ENCODE data around the gene EIF5B.
"Not testable (repeated sequence)": the region's sequence is repeated elsewhere in the genome, so short reads cannot be mapped to it uniquely, and the experiment has no call there.

EIF5B gene

GRCh38 chr2:99338029-99338585 is 918 bp downstream of the EIF5B start:
- Histone ChIP-seq H3K4me1 (ENCODE audit: control insufficient read depth, insufficient read depth, low read length) (peaks cover 6% of the 10 kb centered on the region), H3K27me3 (ENCODE audit: control insufficient read depth, insufficient read depth, low read length, poor library complexity, severe bottlenecking) (no peaks in the 10 kb centered on the region), H3K27ac (ENCODE audit: insufficient read depth, low read depth, low read length, poor library complexity, severe bottlenecking) (no peak overlapping the region), H3K9me3 (ENCODE audit: control insufficient read depth, low read length) (no peaks in the 10 kb centered on the region), H3K36me3 (ENCODE audit: control insufficient read depth, insufficient read depth, low read length) (peaks cover 2% of the 10 kb centered on the region), H3K4me3 (ENCODE audit: insufficient read depth, low read depth, low read length) (peak overlapping the region; percentile 76)
- 11 to 13% methylated on average over 13 to 17 of the region's 17 CpGs for WGBS, 2 experiments

GRCh38 chr2:99340669-99341236 is 3.6 kb downstream of the EIF5B start:
- WGBS, 2 experiments = 89% methylated on average over 7 of the region's 8 CpGs
- H3K36me3 ChIP-seq (ENCODE audit: control insufficient read depth, insufficient read depth, low read length) = no peaks in the 10 kb centered on the region

GRCh38 chr2:99342536-99342935 is 5.3 kb downstream of the EIF5B start:
- Histone ChIP-seq H3K36me3 (ENCODE audit: control insufficient read depth, insufficient read depth, low read length) (no peaks in the 10 kb centered on the region), H3K4me3 (ENCODE audit: insufficient read depth, low read depth, low read length) (no peak overlapping the region), H3K27me3 (ENCODE audit: control insufficient read depth, insufficient read depth, low read length, poor library complexity, severe bottlenecking) (no peaks in the 10 kb centered on the region), H3K27ac (ENCODE audit: insufficient read depth, low read depth, low read length, poor library complexity, severe bottlenecking) (no peak overlapping the region), H3K9me3 (ENCODE audit: control insufficient read depth, low read length) (no peaks in the 10 kb centered on the region), H3K4me1 (ENCODE audit: control insufficient read depth, insufficient read depth, low read length) (no peaks in the 10 kb centered on the region)
- 92 to 98% methylated on average over 2 of the region's 2 CpGs for WGBS, 2 experiments

More at GRCh38 chr2:99340669-99341236, 3.6 kb downstream of the EIF5B start:
- no peaks in the 10 kb centered on the region for H3K9me3 ChIP-seq (ENCODE audit: control insufficient read depth, low read length)
- no peak overlapping the region for H3K27ac ChIP-seq (ENCODE audit: insufficient read depth, low read depth, low read length, poor library complexity, severe bottlenecking)
- no peak overlapping the region for H3K4me3 ChIP-seq (ENCODE audit: insufficient read depth, low read depth, low read length)
- no peaks in the 10 kb centered on the region for H3K27me3 ChIP-seq (ENCODE audit: control insufficient read depth, insufficient read depth, low read length, poor library complexity, severe bottlenecking)
- no peaks in the 10 kb centered on the region for H3K4me1 ChIP-seq (ENCODE audit: control insufficient read depth, insufficient read depth, low read length)

GRCh38 chr2:99345446-99345845 is 8.3 kb downstream of the EIF5B start:
- not testable (repeated sequence) for H3K9me3 ChIP-seq (ENCODE audit: control insufficient read depth, low read length); H3K27ac ChIP-seq (ENCODE audit: insufficient read depth, low read depth, low read length, poor library complexity, severe bottlenecking); H3K4me3 ChIP-seq (ENCODE audit: insufficient read depth, low read depth, low read length); H3K36me3 ChIP-seq (ENCODE audit: control insufficient read depth, insufficient read depth, low read length); H3K4me1 ChIP-seq (ENCODE audit: control insufficient read depth, insufficient read depth, low read length); H3K27me3 ChIP-seq (ENCODE audit: control insufficient read depth, insufficient read depth, low read length, poor library complexity, severe bottlenecking)
- 90 to 97% methylated on average over 7 of the region's 7 CpGs for WGBS, 2 experiments

GRCh38 chr2:99346218-99346617 is 9.0 kb downstream of the EIF5B start:
- Histone ChIP-seq H3K27me3 (ENCODE audit: control insufficient read depth, insufficient read depth, low read length, poor library complexity, severe bottlenecking) (no peaks in the 10 kb centered on the region), H3K9me3 (ENCODE audit: control insufficient read depth, low read length) (no peaks in the 10 kb centered on the region), H3K4me1 (ENCODE audit: control insufficient read depth, insufficient read depth, low read length) (no peaks in the 10 kb centered on the region), H3K36me3 (ENCODE audit: control insufficient read depth, insufficient read depth, low read length) (no peaks in the 10 kb centered on the region), H3K4me3 (ENCODE audit: insufficient read depth, low read depth, low read length) (no peak overlapping the region), H3K27ac (ENCODE audit: insufficient read depth, low read depth, low read length, poor library complexity, severe bottlenecking) (no peak overlapping the region)

- 93 to 100% methylated on average over 3 of the region's 3 CpGs for WGBS, 2 experiments
These were observed 11.0 kb downstream of the EIF5B start for GRCh38 chr2:99348173-99348572.

GRCh38 chr2:99350194-99350593 is 13.0 kb downstream of the EIF5B start:
- no peak overlapping the region for H3K27ac ChIP-seq (ENCODE audit: insufficient read depth, low read depth, low read length, poor library complexity, severe bottlenecking)
- H3K9me3 ChIP-seq (ENCODE audit: control insufficient read depth, low read length) = no peaks in the 10 kb centered on the region
- no peak overlapping the region for H3K4me3 ChIP-seq (ENCODE audit: insufficient read depth, low read depth, low read length)
- no peaks in the 10 kb centered on the region for H3K27me3 ChIP-seq (ENCODE audit: control insufficient read depth, insufficient read depth, low read length, poor library complexity, severe bottlenecking)
- no peaks in the 10 kb centered on the region for H3K36me3 ChIP-seq (ENCODE audit: control insufficient read depth, insufficient read depth, low read length)
- H3K4me1 ChIP-seq (ENCODE audit: control insufficient read depth, insufficient read depth, low read length) = no peaks in the 10 kb centered on the region

More at GRCh38 chr2:99348173-99348572, 11.0 kb downstream of the EIF5B start:
- H3K9me3 ChIP-seq (ENCODE audit: control insufficient read depth, low read length) = no peaks in the 10 kb centered on the region
- no peak overlapping the region for H3K4me3 ChIP-seq (ENCODE audit: insufficient read depth, low read depth, low read length)
- H3K36me3 ChIP-seq (ENCODE audit: control insufficient read depth, insufficient read depth, low read length) = no peaks in the 10 kb centered on the region
- no peaks in the 10 kb centered on the region for H3K4me1 ChIP-seq (ENCODE audit: control insufficient read depth, insufficient read depth, low read length)
- H3K27me3 ChIP-seq (ENCODE audit: control insufficient read depth, insufficient read depth, low read length, poor library complexity, severe bottlenecking) = no peaks in the 10 kb centered on the region
- no peak overlapping the region for H3K27ac ChIP-seq (ENCODE audit: insufficient read depth, low read depth, low read length, poor library complexity, severe bottlenecking)

GRCh38 chr2:99354070-99354469 is 16.9 kb downstream of the EIF5B start:
- Histone ChIP-seq H3K4me3 (ENCODE audit: insufficient read depth, low read depth, low read length) (no peak overlapping the region), H3K4me1 (ENCODE audit: control insufficient read depth, insufficient read depth, low read length) (no peaks in the 10 kb centered on the region), H3K27ac (ENCODE audit: insufficient read depth, low read depth, low read length, poor library complexity, severe bottlenecking) (no peak overlapping the region), H3K36me3 (ENCODE audit: control insufficient read depth, insufficient read depth, low read length) (no peaks in the 10 kb centered on the region), H3K9me3 (ENCODE audit: control insufficient read depth, low read length) (no peaks in the 10 kb centered on the region), H3K27me3 (ENCODE audit: control insufficient read depth, insufficient read depth, low read length, poor library complexity, severe bottlenecking) (no peaks in the 10 kb centered on the region)
- 94 to 100% methylated on average over 1 of the region's 1 CpG for WGBS, 2 experiments

GRCh38 chr2:99354825-99355224 is 17.6 kb downstream of the EIF5B start:
- H3K4me3 ChIP-seq (ENCODE audit: insufficient read depth, low read depth, low read length); H3K27ac ChIP-seq (ENCODE audit: insufficient read depth, low read depth, low read length, poor library complexity, severe bottlenecking); H3K27me3 ChIP-seq (ENCODE audit: control insufficient read depth, insufficient read depth, low read length, poor library complexity, severe bottlenecking); H3K36me3 ChIP-seq (ENCODE audit: control insufficient read depth, insufficient read depth, low read length); H3K4me1 ChIP-seq (ENCODE audit: control insufficient read depth, insufficient read depth, low read length); H3K9me3 ChIP-seq (ENCODE audit: control insufficient read depth, low read length): not testable (repeated sequence)
- 88 to 94% methylated on average over 8 of the region's 8 CpGs for WGBS, 2 experiments

GRCh38 chr2:99356853-99357252 is 19.7 kb downstream of the EIF5B start:
- Histone ChIP-seq H3K27me3 (ENCODE audit: control insufficient read depth, insufficient read depth, low read length, poor library complexity, severe bottlenecking) (no peaks in the 10 kb centered on the region), H3K27ac (ENCODE audit: insufficient read depth, low read depth, low read length, poor library complexity, severe bottlenecking) (no peak overlapping the region), H3K9me3 (ENCODE audit: control insufficient read depth, low read length) (no peaks in the 10 kb centered on the region), H3K4me3 (ENCODE audit: insufficient read depth, low read depth, low read length) (no peak overlapping the region), H3K4me1 (ENCODE audit: control insufficient read depth, insufficient read depth, low read length) (no peaks in the 10 kb centered on the region), H3K36me3 (ENCODE audit: control insufficient read depth, insufficient read depth, low read length) (no peaks in the 10 kb centered on the region)

GRCh38 chr2:99365661-99366060 is 28.5 kb downstream of the EIF5B start:
- Histone ChIP-seq H3K27me3 (ENCODE audit: control insufficient read depth, insufficient read depth, low read length, poor library complexity, severe bottlenecking) (no peaks in the 10 kb centered on the region), H3K27ac (ENCODE audit: insufficient read depth, low read depth, low read length, poor library complexity, severe bottlenecking) (no peak overlapping the region), H3K4me1 (ENCODE audit: control insufficient read depth, insufficient read depth, low read length) (no peaks in the 10 kb centered on the region), H3K9me3 (ENCODE audit: control insufficient read depth, low read length) (no peaks in the 10 kb centered on the region), H3K36me3 (ENCODE audit: control insufficient read depth, insufficient read depth, low read length) (peaks cover 35% of the 10 kb centered on the region), H3K4me3 (ENCODE audit: insufficient read depth, low read depth, low read length) (no peak overlapping the region)
- WGBS, 2 experiments = 98 to 99% methylated on average over 2 of the region's 2 CpGs

Data from ectodermal cell (in vitro differentiated cells).